Measurements from ENCODE around the gene KMT2D.
A peak's percentile ranks its signal among the peaks of the same experiment; 100 is the strongest.

KMT2D gene

DNA sequence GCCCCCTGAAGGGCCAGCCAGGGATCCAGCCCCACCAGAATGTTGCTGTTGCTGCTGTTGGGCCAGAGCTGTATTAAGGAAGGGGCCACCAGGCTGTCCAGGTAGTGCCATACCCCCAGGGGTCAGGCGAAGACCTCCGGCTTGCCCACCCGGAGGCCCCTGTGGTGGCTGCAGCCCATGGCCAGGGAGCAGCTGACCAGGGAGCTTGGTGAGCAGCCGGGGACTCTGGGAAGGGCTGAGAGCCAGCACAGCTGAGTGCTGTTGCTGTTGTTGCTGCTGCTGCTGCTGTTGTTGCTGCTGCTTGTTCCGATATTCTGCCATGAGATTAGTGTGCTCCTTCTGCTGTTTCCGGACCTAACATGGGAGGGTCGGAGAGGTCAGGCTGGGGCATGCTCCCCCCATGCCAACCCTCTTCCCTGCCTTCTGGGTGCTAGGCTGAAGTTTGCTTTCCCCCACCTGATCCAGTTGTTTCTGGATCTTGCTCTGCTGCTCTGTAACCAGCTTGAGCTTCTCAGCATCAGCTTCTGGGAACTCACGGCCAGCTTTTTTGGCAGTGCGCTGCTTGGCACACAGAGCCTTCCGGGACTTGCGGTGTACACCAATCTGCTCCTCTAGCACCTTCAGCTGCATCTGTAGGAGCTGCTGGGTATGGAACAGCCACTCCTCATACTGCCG lies 26.8 kb downstream of the KMT2D start:
- no peak for DNase-seq (ENCODE audit: low read depth)

DNA sequence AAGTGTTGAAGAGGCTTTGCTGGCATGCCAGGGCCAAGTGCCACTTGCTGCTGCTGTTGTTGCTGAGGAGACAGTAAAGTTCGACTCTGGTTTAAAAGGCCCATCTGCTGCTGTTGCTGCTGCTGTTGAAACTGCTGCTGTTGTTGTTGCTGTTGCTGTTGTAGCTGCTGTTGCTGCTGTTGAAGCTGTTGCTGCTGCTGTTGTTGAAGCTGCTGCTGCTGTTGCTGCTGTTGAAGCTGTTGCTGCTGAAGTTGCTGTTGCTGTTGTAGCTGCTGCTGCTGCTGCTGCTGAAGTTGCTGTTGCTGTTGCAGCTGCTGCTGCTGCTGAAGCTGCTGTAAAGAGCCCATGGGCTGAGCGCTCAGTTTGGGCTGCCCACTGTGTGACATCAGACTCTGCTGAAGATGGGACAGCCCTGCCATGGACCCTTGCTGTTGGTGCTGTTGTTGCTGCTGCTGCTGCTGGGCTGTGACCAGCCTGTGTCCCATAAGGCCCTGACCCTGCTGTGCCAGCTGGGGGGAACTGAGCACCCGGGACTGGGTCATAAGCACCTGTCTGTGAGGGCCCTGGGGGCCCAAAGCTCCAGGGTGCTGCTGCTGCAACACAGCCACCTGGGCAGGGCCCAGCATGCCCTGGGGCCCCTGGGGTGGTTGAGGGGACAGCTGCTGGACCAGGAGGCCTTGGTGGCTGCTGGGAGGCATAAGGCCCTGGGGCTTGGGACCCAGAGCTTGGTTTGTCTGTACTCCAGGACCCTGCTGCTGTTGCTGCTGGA lies 27.7 kb downstream of the KMT2D start:
- no peak for DNase-seq (ENCODE audit: low read depth)

DNA sequence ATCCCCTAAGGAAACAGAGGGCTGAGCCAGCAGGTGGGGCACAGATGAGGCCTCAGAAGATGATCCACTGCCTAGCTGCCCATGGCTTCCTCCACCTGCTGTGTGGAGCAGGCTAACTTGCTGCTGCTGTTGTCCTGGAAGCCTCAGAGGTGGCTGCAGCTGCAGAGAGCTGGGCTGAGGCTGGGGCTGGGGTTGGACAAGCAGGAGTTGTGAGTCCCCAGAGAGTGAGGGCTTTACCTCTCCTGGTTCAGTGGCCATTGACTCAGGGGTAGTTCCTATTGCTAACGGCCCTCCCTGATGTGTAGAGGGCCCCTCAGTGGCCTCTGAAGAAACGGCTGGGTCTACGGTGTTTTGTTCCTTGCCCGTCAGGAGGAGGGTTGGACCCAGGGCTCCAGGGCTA lies 28.3 kb downstream of the KMT2D start:
- DNase-seq (ENCODE audit: low read depth), result no peak

DNA sequence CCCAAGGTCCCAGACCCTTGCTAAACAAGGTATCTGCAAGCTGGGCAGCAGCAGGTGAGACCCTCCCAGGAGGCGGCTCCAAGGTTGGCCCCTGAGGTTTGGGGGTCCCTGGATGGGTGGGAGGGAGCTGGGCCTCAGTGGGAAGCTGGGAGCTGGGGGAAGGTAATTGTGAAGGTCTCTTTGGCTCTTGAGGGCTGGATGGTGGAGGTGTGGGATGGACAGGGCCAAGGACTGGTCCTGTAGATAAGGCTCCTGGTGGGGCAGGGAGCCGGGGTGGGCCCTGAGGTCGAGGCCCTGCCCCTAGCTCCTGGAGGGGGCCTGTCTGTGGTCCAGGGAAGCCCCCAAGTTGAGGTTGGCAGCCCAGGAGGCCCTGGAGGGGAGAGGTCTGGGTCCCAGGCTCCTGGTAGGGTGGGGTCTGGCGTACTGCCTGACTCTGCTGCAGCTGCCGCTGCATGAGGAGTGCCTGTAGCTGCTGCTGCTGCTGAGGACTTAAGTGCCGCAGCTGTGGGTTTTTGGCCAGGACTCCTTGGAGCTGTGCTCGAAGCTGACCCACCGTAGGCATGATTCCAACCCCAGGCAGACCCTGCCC lies 28.9 kb downstream of the KMT2D start:
- no peak for DNase-seq (ENCODE audit: low read depth)

DNA sequence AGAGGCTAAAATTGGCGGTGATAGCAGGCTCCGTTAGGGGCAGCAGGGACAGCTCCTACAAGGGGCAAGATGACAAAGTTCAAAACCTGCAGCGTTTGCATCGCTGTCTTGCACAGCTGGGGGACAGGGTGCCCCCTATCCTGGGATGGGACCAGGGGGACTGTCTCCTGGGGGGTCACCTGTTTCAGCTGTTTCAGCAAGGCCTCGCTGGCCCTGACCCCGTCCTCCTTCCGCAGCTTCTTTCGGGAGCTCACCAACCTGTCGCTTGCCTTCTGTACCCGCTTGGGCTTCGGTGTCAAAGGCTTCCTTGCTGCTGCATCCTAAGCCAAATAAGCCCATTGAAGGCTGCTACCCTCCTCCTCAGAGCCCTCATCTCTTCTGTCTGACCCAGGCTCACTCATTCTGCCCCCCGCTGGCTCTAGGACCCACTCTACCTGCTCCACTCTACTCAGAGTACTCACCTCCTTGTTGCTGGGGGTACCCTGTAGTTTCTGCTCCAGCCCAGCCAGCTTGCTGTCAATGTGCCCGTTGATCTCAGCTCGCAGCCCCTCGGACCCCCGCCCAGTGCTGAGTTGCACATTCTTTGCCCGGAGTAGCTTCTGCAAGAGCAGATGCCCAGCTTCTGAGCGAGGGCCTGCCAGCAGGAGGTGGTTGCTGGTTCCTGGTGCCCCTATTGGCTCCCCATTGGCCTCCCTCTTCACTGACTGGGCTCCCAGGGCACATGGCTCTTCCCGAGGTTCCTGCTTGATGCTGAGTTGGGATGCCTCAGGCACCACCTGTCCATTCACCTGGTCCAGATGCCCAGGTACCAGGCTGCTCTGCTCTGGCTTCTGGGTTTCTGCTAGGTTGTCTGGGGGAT lies 29.7 kb downstream of the KMT2D start:
- no peak for DNase-seq (ENCODE audit: low read depth)

DNA sequence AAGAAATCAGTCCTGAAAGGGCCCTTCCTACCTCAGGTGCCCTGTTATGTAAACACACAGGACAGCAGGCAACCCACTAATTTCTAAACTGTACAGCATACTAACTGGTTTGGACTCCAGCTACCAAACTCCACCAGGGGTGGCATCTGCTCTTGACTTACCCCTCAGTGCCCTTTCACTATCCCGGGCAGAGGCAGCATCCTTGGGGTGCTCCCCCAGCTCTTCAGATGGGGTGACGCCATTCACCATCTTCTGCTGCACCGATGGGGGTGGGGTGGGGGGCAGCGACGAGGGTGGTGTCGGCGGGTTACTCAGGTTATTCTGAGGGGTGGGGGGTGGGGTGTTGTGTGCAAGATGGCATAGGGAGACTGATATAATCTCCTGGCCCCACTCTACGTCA lies 30.5 kb downstream of the KMT2D start:
- DNase-seq (ENCODE audit: low read depth), result no peak

DNA sequence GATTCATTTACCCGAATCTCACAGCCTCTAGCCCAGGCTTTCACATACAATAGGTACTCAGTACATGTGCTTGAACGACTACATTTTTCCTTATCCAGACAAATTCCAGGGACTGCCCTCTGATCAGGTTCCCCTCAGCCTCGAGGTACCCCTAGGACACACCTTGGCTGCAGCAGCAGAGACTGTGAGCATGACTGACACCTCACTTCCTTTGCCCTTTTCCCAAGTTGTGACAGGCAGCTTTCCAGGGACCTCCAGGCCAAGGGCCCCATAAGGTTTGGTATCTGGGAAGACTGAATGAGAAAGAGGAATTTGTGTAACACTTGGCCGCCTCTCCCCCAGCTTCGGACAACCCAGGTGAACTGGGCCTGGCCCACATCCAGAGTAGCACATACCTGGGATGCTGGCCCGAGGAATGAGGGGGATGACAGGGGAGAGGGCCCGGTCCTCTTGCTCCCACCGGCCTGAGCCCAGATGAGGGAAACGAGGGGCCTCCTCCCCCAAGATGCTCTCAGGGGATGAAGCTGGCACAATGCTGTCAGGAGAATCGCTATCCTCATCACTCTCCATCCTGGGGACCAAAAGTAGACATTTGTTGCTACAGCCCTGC lies 31.8 kb downstream of the KMT2D start:
- DNase-seq (ENCODE audit: low read depth), result no peak

DNA sequence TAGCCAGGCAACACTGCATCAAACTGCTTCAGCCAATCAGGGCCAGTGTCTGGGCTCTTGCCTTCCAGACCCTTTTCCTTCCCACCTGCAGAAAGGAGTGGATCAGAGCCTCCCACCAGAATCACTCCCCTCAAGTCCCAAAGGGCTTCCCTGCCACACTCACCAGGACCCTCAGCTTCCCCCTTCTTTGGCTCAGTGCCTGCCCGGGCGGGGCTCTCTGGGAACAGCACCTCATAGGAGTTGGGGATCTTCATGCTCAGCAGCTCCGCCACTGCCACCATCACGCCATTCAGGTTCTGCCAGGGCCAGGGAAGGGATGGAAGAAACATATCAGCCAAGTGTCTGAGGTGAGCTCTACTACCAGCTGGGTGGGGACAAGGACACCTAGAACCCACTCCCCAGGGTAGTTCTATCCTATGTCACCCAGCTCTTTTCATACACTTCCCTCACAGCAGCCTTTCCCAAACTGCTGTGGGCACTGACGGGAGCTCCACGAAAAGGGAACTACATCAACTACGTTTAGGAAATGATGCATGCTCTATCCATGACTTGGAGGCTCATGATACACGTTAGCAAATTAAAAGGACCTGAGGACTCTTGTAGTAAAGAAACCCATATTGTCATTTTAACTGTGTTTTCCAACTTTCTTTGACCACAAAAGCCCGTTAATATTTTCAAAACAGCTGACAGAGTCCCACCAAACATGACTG lies 32.6 kb downstream of the KMT2D start:
- DNase-seq (ENCODE audit: low read depth), result no peak

DNA sequence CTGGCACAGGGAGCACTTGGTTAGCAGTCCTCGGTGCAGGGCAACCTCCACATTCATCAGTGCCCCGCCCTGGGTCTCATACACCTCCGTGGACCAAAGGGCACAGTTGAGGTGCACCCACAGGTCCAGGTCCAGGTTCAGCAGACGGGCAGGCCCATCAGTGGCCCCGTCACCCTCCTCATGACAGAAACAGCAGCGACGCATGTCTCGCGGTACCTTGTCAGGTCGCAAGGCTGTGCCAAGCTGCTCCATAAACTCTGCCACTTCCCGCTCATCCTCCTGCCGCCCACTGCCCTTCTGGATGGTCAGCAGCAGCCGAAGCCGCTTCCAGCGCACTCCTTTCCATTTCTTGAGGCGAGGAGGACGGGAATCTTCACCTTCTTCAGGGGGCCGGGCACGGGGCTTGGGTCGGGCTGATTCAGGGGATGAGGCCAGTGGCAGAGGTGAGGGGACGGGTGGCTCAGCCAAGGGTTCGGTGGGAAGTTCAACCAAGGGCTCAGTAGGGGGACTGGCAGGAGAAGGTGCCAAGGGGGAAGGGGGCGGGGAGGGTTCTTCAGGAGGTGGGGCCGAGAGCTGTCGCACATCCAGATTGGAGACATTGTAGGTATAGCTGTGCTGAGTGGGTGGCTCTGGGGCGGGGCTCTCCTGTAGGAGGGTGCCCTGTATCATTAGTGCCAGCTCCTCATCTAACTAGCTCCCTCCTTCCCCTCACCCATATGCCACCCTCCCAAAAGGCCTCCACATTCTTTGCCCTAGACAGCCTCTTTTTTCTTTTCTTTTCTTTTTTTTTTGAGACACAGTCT lies 33.7 kb downstream of the KMT2D start:
- no peak for DNase-seq (ENCODE audit: low read depth)

DNA sequence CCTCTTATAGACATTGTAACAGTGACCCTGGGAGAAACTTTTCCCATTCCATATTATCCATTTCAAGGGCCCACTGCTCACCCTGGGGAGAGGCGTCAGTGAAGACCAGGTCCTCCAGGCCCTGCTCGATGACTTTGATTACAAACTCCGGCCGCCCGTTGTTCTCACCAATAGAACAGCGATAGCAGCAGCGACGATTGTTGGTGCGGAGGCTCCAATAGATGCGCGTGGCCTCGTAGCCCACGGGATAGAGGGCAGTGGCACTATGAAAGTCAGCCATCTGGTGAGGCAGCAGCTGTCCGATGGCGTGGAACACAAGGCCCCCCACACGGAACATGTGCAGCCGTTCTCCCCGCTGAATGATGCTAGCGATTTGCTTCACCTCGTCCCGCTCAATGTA lies 34.5 kb downstream of the KMT2D start:
- DNase-seq (ENCODE audit: low read depth), result no peak

DNA sequence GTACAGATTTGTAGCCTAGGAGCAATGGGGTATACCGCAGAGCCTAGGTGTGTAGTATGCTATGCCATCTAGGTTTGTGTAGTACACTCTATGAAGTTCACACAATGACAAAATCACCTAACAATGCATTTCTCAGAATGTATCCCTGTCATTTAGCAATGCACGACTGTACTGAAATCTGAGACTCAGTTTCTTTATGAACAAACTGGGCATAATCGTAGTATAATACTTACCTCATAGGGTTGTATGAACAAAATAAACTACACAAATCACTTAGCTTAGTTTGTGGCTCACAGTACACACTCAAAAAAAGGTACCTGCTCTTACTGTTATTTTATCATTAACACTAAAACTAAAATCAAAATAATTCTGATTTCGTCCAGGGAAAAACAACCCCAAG lies 35.1 kb downstream of the KMT2D start:
- no peak for DNase-seq (ENCODE audit: low read depth)

DNA sequence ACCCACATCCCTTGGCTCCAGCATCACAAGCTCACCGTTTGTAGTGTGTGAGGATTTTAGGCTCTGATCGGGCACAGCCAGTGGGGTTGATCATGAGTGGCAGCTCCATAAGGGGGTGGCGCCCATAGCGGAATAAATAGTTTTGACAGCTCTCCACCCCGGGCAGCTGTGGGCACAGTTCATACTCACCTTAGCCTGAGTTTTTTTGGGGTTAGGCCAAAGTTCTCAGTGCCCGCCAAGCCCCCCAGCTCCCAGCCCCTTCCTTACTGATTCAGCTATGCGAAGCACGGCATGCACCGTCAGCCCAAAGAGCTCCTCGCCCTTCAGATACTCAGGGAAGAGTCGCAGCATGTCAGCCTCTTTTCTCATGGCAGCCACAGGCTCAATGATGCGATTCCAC lies 36.1 kb downstream of the KMT2D start:
- DNase-seq (ENCODE audit: low read depth), result no peak

DNA sequence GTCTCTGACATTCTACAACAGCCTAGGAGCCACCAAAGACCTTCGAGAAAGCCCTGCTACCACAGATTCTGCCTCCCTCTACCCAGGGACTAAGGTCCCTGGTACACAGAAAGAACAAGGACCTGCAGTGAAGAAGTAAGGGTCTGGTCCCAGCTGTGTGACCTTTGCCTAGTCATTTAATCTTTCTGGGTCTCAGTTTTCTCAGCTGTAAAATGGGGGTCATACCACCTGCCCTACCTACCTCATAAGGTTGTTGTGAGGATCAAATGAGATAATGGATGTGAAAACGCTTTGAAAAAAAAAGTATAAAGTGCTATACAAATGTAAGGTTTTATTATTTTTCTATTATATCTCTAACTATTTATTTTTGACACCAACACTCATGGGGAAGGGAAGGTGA lies 36.8 kb downstream of the KMT2D start:
- no peak for DNase-seq (ENCODE audit: low read depth)

DNA sequence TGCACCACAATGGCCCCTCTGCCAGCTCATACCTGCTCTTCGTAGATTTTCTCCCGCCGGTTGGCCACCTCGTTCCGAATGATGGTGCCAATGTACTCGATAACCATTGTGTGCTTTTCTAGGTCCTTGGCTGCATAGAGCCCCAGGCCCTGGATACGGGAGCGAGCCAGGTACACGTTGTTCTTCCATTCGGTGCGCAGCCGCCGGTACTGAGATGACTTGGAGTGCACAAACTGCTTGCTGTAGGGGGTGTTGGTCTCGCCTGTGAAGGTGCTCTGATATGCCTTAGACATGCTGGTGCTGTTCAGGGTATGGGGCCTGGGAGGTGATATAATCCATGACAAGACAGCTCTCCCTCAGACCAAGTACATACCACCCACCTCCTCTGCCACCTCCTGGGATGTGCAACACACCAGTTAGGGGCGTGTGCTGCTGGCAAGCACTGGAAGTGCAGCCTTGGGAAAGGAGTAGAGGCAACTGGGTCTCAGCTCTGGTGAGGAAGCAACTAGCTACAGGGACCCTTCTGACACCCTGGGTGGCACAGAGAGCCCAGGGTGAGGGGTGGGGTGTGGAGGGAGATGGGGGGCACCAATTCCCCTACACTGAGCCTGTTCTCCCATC lies 37.9 kb downstream of the KMT2D start:
- DNase-seq (ENCODE audit: low read depth), result no peak

DNA sequence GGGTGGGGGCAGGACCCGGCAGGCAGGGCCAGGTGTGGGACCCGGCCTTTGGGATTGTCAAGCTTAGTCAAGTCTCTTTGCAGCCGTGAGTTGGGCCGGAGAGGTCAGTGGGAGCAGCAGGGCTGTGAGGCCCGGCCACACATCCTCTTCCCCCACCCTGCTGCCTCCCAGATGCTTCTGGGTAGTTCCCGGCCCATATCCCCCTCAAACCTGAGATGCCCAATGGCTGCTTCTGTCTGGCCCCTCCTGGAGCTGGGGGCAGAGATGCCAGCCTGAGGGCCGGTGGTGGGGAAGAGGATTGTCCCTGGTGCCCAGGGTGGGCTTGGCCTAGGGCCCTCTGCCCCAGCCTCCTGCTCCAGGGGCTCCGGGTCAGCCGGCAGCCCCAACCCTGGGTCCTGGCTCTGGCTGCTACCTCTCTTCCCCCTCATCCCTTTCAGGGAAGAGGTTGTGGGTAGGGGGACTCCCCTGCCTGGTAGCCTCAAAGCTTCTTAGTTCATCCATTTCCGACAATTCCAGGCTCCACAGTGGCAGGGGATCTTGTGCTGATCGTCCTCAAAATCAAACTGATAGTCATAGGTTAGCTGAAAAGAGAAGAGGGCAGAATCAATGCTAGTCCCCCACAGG lies 39.2 kb downstream of the KMT2D start:
- no peak for DNase-seq (ENCODE audit: low read depth)

DNA sequence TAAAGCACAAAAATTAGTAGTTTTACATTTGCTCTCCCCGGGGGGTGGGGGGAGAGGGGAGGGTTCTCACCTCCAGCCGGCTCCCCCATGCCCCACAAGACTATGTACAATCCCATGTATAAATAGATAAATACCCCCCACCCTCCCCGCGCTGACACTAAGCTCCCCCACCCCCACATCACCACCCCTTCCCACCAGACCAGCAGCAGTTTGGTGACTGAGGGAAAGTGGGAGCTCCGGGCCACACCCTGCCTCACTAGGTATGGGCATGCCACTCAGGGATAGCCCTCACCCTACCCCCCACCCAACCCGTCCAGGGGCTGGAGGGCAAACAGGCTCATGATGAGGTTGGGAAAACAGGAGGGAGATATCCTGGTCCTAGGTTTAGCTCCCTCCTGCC lies 40.2 kb downstream of the KMT2D start:
- DNase-seq (ENCODE audit: low read depth), result no peak

DNA sequence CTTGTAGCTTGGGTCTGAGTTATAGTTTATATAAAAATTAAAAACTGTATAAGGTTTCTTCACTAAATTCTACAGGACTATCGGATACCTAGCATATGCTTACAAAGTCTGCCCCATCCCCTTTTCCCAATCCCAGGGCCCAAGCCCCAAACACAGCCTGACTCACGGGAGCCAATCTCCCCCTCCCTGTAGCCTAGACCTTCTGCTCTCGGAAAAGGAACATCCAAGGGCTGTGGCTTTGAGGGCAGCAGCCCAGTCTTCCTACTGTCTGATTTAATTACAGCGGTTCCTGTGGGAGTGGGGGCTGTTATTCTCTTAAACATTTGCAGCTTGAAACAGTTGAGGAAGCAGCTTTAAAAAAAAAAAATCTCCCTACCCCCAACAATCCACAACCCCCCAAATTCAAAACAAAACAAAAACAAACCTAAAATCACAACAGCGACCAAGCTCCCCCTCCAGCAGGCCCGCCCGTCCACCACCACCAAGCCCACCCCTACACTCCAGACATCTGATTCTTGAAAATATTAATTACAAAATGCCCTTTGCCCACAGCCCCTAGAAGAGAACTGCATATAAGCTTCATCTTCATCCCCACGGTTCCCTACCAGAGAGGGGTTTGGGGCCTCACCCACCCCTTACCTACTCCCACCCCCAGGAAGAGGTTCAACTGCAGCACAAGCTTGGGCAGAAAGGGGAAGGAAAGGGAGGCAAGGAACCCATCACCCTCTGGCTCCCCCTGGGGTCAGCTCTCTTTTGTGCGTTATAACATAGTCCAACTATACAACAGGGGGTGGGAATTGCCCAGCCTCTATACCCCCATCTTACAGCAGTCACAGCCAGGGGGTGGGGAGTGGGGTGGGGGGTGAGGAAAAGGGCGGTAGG lies 40.9 kb downstream of the KMT2D start:
- DNase-seq (ENCODE audit: low read depth), result peak; percentile 16

DNA sequence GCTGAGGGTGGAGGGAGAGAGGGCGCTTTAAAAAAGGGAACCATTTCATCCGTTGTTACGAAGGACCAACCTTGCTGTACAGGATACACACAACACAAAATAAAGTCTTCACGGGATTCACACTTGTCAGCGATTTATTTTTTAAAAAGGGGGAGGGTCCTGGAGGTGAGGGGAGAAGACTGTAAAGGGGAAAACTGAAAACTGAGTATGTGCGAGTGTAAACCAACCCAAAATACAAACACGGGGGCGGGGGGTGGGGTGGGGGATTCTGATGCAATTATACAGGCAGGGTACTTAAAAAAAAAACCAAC lies 41.5 kb downstream of the KMT2D start:
- DNase-seq (ENCODE audit: low read depth), result no peak

Measured in fibroblast of gingiva (primary cell).